HG03097 (cell line): ENCODE measurements around the gene PRLH.

Experiments used
- ATAC-seq: cut with Tn5 transposase; IDR thresholded peaks from one replicate; pipeline ENCODE4 v1.9.1; 2021; ENCODE audit not compliant: unreplicated experiment, low FRiP score

PRLH gene

DNA sequence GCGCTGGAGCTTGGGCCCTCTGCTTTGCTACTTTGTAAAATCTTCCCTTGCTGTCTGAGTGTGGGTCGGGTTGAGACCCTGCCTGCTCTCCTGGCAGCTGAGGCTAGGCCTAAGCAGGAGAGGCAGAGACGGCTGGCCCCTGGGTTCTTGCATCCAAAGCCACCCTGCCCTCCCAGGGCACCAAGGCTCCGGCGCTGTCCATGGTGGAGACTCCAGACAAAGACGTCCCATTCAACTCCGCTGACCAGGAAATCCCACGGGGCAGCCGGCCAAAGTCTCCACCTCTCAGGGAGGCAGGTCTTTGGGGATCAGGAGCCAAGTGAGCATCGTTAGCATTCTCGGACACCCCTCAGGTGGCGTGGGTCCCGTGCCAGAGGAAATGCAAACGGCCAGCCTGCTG is 2.6 kb upstream of the PRLH start:
- no peak for ATAC-seq

DNA sequence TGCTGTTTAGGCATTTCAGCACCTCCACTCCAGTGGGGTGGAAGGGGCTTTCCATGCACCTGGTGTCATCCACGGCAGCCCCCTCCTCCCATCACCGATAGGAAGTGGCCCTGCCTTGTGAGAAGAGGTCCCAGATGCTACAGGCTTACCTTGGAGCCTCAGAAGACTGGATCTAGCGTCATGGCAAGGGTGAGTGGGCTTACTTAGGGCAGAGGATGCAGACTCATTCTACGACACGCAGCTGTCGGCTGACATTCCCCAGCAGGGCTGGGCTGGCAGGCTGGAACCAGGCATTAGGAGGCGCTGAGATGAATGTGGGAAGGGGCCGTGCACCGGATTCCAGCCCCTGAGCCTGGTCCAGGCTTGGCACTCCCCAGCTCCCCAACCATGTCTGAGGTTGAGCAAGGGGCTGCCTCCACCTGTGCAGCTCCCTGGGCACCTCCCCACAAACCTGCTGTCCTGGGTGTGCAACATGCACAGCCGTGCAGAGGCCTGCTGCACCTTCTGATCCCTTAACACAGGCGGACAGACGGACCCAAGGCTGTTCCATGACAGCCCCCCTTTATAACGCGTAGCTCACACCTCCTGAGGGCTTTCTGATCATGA is 1.7 kb upstream of the PRLH start:
- no peak for ATAC-seq

DNA sequence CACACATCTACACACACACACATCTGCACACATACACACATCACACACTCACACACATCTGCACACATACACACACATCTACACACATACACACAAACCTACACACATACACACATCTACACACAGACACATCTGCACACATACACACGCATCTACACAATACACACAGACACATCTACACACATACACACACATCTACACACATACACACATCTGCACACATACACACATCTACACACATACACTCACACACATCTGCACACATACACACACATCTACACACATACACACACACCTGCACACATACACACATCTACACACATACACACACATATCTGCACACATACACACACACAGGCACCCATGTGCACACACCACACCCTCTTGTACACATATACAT is 400 bp upstream of the PRLH start:
- ATAC-seq, result no peak

DNA sequence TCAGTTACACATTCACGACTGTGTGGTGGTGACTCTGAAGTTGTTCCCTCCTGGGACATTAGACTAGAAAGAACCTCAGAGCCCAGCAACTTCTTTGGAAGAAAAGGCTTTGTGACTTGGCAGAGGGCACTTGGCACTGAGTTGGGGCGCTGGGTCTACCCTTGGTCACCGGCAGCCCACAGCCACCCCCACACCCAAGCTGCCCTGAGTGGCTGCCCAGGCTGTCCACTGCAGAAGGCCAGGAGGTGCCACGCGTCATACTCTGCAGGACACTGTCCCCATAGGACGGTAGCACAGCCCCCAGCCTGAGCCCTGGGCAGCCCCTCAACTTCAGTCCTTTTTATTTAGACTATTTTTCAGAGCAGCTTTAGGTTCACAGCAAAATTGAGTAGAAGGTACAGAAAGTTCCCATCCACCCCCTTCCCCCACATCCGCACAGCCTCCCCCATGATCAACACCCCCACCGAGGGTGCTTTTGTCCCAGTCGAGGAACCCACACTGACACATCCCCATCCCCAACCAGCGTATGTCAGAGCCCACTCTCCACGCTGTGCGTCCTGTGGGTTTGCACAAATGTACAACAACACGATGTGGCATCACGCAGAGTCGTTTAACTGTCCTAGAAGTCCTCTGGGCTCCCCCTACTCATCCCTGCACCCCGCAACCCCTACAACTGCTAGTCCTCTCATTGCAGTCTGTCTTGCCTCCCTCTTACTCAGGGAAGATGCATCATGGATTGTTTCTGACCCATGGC is 1.1 kb downstream of the PRLH start:
- no peak for ATAC-seq

DNA sequence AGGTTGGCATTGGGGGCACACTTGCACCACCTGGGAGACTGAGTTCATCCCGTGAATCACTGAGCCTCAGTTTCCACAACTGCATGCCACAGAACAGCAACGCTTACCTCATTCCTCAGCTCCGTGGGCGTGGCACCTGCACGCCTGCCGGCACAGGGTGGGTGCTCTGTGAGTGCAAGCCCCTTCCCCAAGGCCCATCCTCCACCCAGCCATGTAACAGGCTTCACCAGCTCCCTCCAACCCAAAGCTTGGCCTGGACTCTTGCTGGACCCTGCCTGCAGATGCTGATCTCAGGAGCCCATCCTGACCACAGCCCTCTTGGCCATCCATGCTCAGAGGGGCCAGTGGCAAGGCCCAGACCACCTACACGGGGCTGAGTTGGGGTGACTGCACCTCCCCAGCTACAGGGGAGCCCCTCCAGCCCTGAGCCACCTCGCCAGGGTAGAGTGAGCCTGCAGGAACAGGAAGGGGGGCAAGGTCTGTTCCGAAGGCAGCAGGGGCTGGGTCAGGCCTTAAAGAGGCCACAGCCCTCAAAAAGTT is 1.8 kb downstream of the PRLH start:
- no peak for ATAC-seq

DNA sequence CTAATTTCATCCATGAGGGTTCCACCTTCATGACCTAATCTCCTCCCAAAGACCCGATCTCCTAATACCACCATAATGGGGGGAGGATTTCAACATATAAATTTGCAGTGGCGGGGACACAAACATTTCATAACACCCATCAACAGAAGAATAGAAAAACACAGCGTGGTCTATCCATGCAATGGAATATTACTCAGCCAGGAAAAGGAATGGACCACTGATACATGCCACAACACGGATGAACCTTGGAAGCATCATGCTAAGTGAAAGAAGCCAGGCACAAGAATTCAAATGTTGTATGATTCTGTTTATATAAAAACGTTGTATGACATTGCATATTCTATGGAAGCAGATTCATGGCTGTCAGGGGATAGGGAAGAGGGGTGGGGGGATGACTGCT is 2.7 kb downstream of the PRLH start:
- no peak for ATAC-seq

DNA sequence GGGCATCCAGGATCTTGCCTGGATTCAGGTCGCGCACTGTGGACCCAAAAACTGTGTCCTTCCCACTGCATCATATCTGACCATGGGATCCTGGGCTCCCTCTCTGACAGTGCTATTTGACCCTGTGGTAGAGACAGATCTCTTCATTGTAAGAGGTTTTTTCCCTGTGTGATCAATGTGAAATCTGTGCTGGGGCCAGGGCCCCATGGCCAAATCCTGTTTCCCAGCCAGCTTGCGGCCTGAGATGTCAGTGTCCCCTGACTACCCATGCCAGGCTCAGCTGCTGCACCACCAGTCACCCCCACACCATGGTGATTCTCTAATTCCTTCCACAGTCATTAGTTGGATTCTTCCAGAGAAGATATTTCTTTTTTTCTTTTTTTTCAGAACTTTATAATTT is 3.5 kb downstream of the PRLH start:
- ATAC-seq, result no peak

DNA sequence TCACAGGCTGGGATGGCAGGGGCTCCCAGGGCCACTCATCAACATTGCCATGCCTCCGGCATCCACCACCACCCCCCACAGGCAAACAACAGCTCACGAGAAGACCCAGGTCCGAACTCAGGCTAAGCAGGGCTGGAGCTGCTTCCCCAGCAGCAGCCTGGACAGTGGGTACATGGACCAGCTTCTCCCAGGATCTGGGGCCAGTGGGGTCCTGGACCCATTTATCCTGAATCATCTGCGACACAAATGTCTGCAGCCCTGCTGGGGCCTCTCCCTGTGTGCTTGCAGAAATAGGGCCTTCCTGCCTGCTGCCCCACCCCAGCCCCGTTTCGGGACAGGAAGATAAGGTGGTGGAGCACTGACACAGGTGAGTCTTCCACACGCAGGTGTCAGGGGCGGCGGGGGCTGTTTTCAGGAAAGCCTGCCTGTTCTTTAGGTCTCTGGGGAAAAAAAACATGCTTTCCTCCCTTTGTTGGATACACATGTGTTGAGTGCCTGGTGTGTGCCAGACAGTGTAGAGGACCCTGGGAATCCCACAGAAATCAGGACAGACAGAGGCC is 4.5 kb downstream of the PRLH start:
- no peak for ATAC-seq

DNA sequence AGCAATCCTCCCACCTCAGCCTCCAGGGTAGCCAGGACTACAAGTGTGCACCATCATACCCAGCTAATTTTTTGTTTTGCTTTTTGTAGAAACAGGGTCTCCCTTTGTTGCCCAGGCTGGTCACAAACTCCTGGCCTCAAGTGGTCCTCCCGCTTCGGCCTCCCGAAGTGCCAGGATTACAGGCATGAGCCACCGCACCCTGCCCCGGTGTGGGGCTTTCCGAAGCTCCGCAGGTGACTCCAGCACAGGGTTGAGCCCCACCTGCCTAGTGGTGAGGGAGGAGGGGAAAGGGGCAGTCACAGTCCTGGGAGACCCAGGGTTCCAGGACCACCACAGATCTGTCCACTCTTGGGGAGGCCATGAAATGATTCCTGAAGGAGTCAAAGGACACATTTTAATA is 5.2 kb downstream of the PRLH start:
- no peak for ATAC-seq

DNA sequence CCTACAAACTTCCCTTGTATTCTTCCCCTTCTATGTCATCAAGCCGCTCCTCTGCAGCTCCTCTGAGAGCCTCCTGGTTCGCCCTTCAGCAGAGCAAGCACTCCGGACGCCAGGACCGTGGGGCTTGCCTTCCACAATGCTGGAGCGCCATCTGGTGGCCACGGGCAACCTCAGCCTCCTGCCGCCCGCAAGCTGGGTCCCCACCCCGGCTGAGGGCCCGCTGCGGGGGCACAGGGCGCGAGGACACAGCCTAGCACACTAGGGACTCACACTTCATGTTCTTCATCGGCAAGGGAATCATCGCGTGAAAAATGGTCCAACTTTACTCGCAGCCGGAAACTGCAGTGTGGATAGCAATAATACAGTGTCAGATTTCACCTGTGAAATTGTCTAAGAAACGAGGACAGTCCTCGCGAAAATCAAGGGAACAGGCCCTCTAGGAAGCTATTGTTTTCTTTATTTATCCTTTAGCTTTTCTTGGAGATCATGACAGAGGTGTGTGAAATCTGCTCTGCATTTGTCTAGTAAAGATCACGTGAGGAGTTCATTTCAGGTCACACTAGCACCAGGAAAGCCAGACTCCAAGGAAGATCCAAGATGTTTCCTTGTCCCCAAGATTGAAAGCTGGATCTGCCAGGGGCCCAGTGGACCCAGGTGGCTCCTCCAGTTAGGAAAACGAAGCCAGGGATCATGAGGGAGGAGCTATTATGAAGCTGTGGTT is 5.8 kb downstream of the PRLH start:
- no peak for ATAC-seq

DNA sequence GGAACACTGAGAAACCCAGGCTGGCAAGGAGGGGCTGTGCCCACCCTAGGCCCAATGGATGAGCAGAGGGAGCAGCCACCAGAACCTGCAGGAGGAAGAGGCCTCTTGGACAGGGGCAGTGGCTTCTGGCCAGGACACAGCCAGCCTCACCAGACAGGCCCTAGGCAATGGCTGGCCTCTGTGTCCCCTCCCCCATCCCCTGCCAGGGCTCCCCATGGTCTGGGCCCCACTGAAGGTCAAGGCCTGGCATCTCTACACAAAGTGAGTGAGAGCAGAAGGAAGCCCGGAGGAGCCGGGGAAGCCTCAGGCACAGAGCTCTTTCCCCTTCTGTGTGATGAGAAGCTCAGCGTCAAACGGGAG is 6.3 kb downstream of the PRLH start:
- no peak for ATAC-seq

DNA sequence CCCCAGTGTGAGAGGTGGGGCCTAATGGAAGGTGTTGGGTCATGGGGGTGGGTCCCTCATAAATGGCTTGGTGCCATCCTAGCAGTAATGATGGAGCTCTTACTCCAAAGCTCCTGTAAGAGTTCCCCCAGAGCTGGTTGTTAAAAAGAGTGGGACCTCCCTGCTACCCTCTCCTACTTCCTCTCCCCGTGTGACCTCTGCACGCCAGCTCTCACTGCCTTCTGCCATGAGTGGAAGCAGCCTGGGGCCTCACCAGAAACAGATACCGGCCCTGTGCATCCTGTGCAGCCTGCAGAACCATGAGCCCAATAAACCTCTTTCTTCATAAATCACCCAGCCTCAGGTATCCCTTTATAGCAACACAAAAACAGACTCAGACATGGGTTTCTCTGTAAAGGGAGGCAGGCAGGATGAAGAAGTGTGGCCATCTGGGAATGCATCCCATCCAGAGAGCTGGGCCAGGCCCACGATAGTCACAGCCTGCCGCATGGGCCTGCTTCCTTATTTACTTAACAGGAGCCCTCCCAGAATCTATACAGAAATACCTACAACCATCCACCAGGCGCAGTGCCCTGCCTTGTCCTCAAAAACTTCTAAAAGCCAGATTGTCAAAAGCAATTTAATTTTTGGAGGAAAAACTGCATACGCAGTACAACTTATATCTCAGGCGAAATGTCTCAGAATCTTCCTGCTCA is 7.5 kb downstream of the PRLH start:
- no peak for ATAC-seq

DNA sequence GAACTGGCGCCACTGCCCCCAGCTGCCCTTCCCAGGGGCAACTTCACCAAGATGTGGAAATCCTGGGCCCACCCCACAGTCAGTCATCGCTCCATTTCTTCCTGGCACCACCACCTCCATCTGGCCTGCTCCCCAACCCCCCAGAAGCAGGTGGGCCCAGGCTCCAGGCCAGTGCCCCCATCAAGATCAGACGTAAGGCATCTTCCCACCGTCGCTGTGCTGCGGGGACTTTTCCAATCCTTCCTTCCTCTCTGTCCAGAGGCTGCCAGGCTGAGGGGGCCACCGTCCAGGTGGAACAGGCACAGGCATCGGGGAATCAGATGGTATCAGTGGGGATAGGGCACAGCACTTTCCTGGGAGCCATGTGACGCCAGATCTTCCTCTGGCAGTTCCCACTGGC is 8.1 kb downstream of the PRLH start:
- ATAC-seq, result no peak

DNA sequence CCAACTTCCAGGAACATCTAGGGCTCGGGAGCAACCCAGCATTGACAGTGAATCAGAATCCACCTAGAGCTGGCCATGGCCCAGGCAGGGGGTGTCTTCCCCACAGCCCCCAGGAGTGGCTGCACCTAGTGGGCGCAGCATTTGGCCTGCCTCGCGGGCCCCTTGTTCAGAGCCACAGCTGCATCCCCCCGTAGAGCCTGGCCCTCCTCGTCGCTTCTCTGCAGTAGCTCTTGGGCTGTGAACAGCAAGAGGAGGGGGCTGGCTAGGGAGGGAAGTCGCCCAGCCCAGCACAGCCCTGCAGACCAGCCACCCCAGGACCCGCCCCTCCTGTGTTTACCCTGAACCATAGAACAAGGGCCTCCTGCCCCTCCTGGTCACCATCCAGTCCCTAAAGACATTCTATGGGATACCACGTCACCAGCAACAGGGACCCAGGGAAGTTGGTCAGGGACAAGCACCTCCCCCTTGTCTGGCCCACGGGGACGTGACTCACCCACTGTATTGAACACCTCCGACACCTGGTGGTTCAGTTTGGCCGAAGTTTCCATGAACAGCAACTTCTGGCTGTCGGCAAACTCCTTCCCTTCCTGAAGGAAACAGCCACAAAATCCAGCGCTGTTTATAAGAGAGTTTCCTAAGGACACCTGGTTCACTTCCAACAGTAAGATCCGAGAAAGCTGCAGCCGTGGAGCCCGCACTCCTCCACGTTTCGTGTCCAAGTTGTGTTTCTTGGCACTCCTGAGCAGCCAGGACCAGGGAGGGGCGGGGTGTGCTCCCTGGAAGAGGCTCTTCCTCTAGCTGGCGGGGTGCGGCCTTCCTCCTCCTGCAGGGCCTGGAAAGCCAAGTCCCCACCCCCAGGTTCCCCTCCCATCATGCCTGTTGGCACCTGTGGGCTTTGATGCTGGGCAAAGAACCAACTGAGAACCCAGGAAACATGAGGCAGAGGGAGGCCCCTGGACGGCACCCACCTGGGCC is 8.8 kb downstream of the PRLH start:
- no peak for ATAC-seq

DNA sequence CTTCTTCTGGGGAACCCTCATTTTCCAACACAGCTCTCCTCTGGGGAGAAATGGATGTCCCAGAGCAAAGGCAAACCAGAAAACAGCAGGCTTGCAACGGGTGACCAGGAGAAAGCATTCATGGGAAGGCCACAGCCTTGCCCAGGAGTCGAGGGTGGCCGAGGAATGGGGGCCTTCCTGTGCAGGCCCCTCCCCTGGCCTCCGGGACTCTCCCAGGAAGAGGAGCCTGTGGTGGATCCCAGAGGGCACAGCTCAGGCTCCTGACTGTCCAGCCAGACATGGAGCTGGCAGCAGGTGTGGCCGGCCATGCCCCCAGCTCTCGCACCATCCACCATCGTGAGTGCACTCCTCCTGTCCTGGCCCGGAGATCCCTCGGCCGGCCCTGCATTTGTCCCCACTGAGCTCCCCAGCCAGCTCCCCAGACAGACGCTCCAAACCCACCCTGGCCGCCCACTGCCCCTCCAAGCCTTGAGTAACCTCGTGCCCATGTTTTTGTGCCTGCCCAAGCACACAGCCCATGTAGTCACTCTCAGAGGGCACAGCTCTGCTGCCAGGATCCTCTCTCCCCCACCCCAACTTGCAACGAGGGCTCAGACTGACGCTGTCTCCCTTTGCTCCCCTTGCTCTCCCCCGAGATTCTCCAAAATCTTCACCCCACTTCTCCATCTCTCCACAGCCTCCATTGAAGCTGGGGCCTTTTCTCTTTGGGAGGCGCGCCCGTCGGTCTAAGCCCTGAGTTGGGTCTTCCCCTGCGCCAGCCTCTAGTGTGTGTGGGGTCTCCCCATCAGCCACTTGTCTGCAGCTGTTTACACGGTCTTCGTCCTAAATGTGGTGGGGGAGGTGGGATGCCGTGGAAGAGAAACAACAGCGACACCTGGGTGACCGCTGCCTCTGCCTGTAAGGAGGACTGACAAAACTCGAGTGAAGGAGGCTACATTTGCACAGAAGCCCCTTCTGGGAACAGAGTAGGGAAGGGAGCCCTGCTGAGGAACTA is 9.8 kb downstream of the PRLH start:
- ATAC-seq, result no peak

DNA sequence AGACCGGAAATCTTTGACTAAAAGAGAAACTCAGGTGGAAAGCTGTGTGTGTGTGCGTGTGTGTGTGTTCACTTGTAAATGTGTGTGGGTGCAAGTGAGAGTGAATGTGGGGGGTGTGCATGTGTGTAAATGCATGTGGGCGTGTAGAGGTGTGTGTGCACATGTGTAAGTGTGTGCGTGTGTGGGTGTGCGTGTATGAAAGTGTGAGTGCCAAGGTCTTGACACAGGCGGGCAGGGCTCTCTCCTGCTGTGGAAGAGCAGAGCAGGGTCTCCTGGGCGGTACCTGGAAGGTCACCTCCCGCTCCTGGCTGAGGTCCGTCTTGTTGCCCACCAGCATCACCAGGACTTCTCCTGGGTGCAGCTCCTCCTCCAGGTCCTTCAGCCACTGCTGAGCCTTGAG is 10.6 kb downstream of the PRLH start:
- no peak for ATAC-seq

DNA sequence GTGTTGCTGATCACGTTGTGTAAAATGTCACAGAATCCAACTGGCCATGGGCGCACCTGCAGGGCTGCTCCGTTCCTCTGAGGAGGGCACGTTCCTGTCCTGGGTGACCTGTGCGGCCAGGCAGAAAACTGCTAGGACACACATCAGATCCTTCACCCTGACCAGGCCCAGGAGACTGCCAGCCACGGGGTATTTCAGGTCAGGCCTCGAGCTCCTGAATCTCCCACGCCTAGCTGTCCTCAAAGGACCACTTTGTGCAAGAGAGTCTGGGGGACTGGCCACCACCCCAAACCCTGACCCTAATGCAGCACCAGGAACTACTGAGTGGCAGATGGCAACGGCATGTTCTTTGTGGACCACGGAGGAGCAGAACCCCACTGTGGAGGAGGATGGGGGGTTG is 11.1 kb downstream of the PRLH start:
- no peak for ATAC-seq
